Measurements from ENCODE around the gene CALN1. TPM values are rescaled to one million over a fixed set of nuclear protein-coding genes. Genes with fewer than 3 reads are reported as not detected.

Gene CALN1
- total RNA-seq, 2 donors from 2014 or later = 0.05 TPM; not detected in 1

DNA sequence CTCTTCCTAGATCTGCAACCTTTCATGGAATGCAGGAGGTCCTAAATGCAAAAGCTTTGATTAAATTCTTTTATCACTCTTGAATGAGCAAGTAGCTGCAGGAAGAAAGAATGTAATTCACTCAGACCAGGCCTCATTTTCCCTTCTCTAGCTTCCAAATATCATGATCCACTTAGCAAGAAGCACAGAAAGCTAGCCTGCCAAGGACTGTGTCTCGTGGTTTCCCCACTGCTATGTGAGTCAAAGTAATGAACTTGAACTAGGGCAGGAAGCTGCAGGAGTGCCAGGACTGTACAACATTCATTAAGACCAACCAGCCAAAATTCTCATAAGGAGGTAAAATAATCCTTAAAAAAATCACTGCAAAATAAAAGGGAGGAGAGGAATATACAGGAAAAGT is 379.2 kb downstream of the CALN1 start:
- no peak for DNase-seq (ENCODE audit: low spot score)
- intact Hi-C loops (cut with DNase I) = no loop called here

DNA sequence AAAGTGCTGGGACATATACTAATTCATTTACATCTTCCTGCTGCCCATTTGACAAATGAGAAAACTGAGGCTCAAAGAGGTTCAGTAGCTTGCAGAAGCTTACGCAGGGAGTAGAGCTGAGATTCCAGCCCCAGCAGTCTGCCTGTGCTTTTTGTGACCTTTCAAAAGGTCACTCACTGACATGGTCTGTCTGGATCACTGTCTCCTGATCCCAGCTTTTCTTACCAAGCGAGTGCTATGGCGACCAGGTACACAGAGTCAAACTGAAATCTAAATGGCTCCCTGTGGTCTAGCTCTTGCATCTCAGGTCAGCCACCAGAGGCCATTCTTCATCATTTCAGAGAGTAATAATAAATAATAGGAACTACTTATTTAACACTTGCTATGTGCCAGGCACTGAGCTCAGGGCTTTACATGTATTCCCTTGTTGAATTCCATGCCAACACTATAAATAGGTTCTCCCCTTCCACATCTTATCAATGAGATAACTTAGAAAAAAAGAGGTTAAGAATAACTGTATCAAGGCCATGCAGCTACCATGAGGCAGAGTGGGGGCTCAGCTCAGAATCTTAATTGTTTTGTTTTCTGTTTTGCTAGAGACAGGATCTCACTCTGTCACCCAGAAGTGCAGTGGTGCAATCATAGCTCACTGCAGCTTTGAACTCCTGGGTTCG is 381.0 kb downstream of the CALN1 start:
- DNase-seq (ENCODE audit: low spot score) = no peak
- intact Hi-C loops (cut with DNase I) = no loop called here

DNA sequence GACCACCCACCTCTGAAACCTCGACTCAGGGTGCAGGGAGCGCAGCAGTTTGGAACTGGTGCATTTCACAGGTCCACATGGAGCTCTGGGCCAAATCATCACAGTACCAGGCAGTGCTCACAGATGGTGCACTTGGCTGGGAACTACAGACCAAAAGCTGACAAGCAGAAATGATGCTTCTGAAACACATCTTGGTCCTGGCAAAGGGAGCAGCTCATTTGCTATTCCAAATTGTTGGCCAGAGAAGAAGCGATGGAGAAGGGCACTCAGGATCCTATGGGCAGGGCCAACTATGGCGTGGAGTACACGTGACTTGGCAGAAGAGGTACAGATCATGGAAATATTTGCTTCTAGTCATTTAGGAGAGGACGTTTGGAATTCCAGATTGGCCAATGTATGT is 383.9 kb downstream of the CALN1 start:
- no peak for DNase-seq (ENCODE audit: low spot score)
- intact Hi-C loops (cut with DNase I) = no loop called here

DNA sequence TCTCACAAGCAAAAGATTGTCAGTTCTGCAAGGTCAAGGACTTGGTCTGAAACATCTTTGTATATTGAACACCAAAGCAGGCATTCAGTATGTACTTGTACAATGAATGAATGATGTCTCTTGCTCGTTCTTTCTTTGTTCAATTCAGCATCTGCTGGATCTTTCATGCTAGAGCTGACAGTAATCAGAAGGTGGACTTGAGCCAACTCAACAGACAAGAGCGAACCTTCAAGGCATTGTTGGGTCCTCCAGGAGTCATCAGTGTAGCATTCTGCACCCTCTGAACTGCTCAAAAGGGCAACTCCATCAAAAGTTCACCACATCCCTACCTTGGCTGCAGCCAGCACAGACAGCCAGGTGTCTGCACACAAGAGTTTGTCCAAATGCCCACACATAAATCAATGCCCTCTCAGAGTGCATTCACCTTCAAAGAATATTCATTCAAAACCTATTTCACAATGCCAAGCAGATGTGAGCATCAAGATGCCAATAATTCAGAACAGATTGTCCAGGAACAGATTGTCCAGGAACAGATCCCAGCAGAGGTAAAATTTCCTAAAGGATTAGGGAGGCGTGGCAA is 386.7 kb downstream of the CALN1 start:
- no peak for DNase-seq (ENCODE audit: low spot score)
- intact Hi-C loops (cut with DNase I) = no loop called here

DNA sequence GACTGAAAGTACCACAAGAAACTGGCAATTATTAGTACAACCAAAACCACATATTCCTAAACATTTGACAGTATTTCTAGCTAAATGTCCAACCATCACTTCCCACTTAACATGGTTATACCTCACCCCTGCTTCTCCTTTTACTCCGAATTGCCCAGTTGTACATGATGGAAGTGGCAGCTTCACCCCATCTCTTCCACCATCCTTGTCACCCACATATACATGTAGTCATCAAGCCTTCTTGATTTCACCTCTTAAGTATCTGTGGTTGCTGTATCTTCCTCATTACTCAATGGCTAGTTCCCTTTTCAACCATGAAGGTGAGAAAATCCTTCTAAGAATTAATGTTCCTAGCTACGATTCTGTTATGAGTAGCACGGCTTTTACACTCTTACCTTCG is 388.2 kb downstream of the CALN1 start:
- no peak for DNase-seq (ENCODE audit: low spot score)
- intact Hi-C loops (cut with DNase I) = no loop called here

DNA sequence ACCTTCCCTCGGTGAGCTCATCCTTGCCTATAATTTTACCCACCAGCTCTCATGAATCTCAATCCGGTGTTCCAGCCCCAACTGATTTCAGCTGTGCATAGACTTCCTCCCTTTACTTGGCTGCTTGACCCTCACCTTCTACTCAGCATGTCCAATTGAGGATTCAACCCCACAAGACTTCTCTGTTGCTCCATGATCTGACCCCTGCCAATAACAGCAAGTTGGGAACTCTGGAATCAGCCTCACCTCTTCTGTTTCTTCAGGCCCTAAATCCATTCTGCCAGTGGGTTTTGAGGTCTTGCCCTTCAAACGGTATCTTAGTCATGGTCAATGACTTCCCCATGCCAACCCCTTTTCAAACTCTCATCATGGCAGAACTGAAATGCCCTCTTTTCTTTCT is 390.4 kb downstream of the CALN1 start:
- no peak for DNase-seq (ENCODE audit: low spot score)
- intact Hi-C loops (cut with DNase I) = no loop called here

DNA sequence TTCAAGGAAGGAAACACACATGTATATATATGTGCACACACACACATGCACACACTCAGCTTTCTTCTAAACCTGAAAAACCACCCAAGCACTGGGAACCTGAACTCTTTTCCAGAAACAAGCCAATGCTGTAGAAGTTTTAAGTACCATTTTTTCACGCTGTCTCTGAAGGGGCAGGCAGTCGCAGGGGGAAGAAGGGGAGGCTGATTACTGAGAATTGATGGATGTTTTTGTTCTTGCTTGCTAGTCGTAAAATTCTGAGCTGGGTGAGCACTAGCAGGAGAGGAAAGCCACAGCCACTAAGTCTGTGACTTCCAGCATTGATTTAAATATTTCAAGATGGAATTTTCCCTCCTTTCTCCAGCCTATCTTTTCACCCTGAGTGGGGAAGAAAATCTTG is 391.8 kb downstream of the CALN1 start:
- intact Hi-C loops (cut with DNase I) = no loop called here
- DNase-seq (ENCODE audit: low spot score) = no peak

DNA sequence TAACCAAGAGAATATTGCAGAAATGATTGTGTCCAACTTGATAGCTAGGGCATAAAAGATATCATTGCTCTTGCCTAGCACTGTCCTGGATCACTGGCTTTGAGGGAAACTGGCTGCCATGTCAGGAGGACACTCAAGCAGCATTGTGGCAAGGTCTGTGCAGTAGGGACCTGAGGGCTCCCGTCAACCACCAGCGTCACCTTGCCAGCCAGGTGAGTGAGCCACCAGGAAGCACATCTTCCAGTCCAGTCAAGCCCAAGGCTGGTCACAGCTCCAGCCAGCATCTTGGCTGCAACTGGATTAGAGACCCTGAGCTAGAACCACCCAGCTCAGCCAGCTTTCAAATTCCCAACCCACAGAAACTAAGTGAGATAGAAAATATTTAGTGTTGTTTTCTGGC is 392.7 kb downstream of the CALN1 start:
- DNase-seq (ENCODE audit: low spot score) = no peak
- intact Hi-C loops (cut with DNase I) = no loop called here

DNA sequence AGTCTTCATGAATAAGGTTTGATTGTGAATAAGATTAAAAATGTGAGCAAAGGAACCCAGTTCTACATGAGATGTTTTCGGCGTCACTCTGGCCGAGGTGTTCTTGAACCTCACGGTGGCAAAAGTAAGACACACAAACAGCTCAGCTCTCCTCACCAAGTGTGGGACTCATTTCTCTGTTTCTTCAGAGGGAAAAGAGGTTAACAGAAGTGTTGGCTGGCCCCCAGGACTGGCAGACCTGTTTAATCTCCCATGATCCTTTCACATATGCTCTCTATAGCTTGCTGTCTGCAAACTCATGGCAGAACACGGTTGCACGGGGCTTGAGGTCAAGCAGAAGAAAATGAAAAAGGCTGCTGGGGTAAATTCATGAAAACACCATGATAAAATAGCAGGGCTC is 394.4 kb downstream of the CALN1 start:
- intact Hi-C loops (cut with DNase I) = no loop called here
- DNase-seq (ENCODE audit: low spot score) = no peak

DNA sequence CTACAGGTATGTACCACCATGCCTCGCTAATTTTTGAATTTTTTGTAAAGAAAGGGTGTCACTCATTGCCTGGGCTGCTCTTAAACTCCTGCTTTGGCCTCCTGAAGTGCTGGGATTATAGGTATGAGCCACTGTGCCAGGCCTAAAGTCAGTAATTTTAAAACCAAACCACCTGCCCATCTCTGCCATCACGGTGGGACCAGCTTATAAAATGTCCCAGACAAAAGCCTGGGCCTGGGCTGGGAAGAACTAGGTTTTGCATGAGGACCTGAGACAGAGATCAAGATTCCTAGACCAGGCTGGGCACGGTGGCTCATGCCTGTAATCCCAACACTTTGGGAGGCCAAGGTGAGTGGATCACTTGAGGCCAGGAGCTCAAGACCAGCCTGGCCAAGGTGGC is 395.6 kb downstream of the CALN1 start:
- intact Hi-C loops (cut with DNase I) = no loop called here
- DNase-seq (ENCODE audit: low spot score) = no peak

DNA sequence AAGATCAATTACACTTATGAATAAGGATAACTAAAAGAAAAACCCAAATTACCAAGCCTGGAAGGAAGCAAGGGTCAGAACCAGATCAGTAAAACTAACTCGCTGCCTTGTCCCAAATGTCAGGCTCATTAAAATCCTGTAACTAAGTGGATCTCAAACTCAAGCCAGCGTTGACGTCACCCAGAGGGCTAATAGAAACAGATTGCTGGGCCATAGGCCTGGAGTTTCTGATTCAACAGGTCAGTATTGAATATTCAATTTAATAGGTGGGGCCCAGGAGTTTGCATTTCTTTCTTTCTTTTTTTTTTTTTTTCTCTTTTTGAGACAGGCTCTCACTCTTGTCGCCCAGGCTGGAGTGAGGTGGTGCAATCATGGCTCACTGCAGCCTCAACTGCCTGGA is 397.0 kb downstream of the CALN1 start:
- intact Hi-C loops (cut with DNase I) = no loop called here
- no peak for DNase-seq (ENCODE audit: low spot score)

DNA sequence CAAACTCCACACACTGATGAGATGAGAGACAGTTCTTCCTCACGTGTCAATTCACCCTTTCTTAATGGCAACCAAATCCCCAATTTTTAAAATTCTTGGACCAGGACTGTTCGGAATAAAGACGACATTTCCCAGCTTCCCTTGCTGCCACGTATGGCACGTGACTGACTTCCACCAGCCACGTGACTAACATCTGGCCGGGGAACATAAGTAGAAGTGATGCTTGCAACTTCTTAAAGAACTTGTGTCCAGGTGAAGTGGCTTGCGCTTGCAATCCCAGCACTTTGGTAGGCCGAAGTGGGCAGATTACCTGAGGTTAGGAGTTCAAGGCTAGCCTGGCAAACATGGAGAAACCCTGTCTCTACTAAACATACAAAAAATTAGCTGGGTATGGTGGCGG is 405.1 kb downstream of the CALN1 start:
- DNase-seq (ENCODE audit: low spot score) = no peak
- intact Hi-C loops (cut with DNase I) = no loop called here

DNA sequence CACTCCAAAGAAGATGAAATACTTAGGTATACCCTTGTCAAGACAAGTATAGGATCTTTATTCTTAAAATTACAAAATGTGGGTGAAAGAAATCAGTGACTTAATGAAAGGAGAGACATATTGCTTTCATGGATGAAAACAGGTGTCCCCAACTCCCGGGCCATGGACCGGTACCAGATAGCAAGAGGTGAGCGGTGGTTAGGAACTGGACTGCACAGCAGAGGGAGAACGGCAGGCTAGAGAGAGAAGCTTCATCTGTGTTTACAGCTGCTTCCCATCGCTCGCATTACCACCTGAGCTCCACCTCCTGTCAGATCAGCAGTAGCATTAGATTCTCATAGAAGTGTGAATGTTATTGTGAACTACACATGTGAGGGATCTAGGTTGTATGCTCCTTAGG is 408.9 kb downstream of the CALN1 start:
- intact Hi-C loops (cut with DNase I) = no loop called here
- DNase-seq (ENCODE audit: low spot score) = no peak

DNA sequence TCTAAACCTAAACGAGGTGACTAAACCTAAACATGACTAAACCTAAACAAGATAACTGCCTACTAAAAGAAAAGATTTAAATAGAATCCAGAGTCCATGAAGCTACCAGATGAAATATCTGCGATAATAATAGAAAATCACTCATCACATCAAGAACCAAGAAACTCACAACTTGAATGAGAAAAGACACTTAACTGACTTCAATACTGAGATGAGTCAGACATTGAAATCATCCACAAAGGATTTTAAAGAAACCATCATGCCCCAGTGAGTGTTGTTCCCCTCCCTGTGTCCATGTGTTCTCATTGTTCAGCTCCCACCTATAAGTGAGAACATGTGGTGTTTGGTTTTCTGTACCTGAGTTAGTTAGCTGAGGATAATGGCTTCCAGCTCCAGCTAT is 416.0 kb downstream of the CALN1 start:
- intact Hi-C loops (cut with DNase I) = no loop called here
- no peak for DNase-seq (ENCODE audit: low spot score)

DNA sequence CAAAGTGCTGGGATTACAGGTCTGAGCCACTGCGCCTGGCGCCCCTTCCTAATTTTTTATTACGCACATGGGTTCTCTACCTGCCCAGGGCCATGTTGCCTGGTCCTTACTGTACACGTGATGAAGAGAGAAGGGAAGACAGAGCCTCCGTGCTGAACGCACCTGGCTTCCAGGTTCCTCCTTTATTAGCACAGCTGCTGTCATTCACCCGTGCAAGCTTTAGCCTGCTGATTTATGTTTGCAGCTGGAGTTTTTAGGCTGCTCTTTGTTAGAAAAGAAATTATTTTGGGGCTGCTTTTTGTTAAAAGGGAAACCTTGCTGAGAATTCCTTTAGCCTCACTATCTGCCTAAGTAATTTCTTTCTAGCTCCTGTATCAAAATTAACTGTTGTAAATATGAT is 417.0 kb downstream of the CALN1 start:
- no peak for DNase-seq (ENCODE audit: low spot score)
- intact Hi-C loops (cut with DNase I) = no loop called here

DNA sequence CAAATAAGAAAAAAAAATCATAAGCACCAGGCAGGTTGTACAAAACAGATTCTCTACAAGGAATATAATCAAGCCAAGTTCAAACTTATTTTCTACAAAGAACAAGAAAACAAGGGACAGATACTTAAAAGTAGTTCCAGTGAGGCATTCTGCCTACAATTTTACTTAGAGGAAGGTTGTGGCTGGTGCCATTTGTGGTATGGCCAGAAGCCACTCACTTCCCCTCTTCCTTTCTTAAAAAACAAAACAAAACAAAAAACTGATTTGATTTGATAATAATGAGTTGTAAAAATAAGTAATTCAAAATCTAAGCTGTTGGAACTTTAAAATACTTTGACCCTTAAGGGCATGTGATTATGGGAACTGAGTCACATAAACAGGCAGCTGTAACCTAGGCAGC is 420.6 kb downstream of the CALN1 start:
- DNase-seq (ENCODE audit: low spot score) = no peak

DNA sequence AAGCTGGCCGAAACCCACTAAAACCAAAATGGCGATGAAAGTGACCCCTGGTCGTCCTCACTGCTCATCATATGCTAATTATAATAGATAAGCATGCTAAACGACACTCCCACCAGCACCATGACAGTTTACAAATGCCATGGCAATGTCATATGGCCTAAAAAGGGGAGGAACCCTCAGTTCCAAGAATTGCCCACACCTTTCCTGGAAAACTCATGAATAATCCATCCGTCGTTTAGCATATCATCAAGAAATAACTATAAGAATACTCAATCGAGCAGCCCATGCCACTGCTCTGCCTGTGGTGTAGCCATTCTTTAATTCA is 422.0 kb downstream of the CALN1 start:
- intact Hi-C loops (cut with DNase I) = no loop called here
- DNase-seq (ENCODE audit: low spot score) = no peak

More for the DNA sequence above, 420.6 kb downstream of the CALN1 start:
- intact Hi-C loops (cut with DNase I) = no loop called here

DNA sequence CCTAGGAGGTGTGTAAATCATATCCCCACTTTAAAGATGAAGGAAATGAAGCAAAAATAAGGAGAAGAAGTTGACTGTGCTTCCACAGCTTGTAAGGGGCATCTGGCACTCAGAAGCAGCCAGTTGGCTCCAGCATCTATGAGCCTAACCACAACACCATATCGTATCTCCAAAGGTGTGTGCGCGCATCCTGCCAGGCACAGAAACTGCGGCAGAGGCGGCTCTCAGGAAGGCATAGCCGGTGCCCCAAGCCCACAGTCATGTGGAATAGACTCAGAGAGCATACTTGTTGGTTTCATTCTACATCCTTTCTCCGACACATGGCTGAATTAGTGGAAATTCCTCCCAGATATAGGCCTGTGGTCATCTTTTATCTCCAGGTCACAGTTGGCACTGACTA is 423.9 kb downstream of the CALN1 start:
- intact Hi-C loops (cut with DNase I) = no loop called here
- DNase-seq (ENCODE audit: low spot score) = no peak

DNA sequence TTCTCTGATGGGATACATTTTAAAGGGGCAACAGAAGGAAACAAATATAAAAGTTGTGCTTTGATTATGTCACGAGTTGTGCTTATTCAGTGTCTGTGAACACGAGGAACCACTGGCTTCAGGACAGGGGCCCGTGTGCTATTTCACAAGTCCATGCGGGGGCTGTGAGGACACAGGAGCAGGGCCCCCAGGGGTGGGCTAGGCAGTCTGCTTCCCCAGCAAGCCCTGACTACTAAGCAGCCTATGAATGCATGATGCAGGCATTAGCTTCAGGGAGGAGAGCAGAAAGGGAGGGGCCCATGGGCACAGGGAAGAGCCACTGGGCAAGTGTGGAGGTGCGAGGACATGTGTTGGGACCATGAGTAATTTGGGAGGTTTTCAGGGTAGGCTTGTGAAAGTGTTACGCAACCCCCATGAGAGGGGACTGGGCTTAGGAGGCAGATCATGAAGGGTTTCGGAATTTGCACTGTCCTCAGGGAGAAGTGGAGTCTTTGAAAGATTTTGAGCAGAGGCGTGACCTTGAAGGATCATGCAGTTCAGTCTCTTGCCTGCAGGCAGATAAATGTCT is 424.9 kb downstream of the CALN1 start:
- no peak for DNase-seq (ENCODE audit: low spot score)
- intact Hi-C loops (cut with DNase I) = no loop called here

DNA sequence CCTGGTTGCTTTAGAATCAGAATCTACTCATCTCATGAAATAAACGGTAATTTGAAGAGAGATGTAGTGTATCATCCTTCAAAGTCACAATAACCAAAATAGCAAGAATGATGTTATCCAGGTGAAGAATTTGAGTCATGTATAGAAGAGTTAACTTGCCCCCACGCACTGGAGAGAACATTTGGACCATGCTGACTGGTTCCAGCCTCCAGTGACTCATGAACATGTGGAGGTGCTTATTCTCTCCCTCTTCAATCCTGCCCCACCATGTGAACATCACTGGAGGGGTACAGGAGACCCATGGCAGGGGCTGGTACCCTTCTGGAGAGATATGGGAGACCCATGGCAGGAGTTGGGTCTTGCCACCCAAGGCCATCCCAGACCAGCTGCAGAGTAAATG is 427.8 kb downstream of the CALN1 start:
- intact Hi-C loops (cut with DNase I) = no loop called here
- no peak for DNase-seq (ENCODE audit: low spot score)

DNA sequence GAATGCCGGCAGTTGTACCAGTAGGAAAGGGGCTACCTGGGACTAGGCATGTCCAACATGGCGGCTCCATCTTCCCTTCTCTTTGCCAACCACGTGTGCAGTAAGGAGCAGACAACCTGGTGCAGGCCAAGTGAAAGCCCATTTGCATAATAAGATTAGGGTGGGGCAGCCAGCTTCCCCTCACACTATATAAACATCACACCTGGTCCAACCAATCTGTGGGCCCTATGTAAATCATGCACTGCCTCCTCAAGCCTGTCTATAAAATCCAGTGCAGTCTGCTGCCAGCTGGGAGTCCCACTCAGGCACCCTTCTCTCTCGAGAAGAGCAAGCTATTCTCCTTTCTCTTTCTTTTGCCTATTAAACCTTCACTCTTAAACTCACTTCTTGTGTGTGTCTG is 429.3 kb downstream of the CALN1 start:
- DNase-seq (ENCODE audit: low spot score) = no peak
- intact Hi-C loops (cut with DNase I) = no loop called here

DNA sequence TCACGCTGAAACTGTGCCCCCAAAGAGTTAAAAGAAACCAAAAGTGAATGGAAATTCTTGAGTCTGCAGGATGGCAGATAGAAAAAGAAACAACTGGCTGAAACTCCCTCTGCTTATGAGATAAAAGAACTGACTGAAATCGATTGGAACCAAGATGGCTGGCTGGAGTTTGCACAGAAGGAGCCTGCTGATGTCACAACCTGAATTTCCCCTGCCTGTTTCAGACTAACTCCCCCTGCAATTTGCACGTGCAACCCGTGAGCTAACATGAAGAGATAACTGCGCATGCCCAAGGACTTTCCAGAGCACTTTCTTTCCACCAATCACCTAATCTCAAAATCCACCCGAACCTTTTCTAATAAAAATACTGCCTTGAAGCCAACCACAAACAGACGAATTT is 435.5 kb downstream of the CALN1 start:
- no peak for DNase-seq (ENCODE audit: low spot score)
- intact Hi-C loops (cut with DNase I) = no loop called here
